Measurements from ENCODE around the gene RNF111. TPM values are rescaled to one million over a fixed set of nuclear protein-coding genes. Genes with fewer than 3 reads are reported as not detected.
"Not testable (repeated sequence)": the region's sequence is repeated elsewhere in the genome, so short reads cannot be mapped to it uniquely, and the experiment has no call there.

RNF111 gene
- total RNA-seq, 1 donor from 2014 or later, result 56.9 TPM

GRCh38 chr15:59000251-59000650 is 12.8 kb downstream of the RNF111 start:
- not testable (repeated sequence) for DNase-seq (ENCODE audit: low spot score)

GRCh38 chr15:59001946-59002345 is 14.5 kb downstream of the RNF111 start:
- DNase-seq (ENCODE audit: low spot score), result no peak

- DNase-seq (ENCODE audit: low spot score), result no peak
Measured at GRCh38 chr15:59002418-59002859, 15.0 kb downstream of the RNF111 start.

GRCh38 chr15:59005579-59005978 is 18.1 kb downstream of the RNF111 start:
- no peak for DNase-seq (ENCODE audit: low spot score)

GRCh38 chr15:59008086-59008485 is 20.6 kb downstream of the RNF111 start:
- no peak for DNase-seq (ENCODE audit: low spot score)

- no peak for DNase-seq (ENCODE audit: low spot score)
Measured at GRCh38 chr15:59011262-59011952, 23.9 kb downstream of the RNF111 start.

GRCh38 chr15:59013246-59013873 is 25.9 kb downstream of the RNF111 start:
- no peak for DNase-seq (ENCODE audit: low spot score)

- no peak for DNase-seq (ENCODE audit: low spot score)
Measured at GRCh38 chr15:59014068-59014467, 26.6 kb downstream of the RNF111 start.

GRCh38 chr15:59017449-59017848 is 30.0 kb downstream of the RNF111 start:
- DNase-seq (ENCODE audit: low spot score), result no peak

GRCh38 chr15:59018833-59019232 is 31.4 kb downstream of the RNF111 start:
- no peak for DNase-seq (ENCODE audit: low spot score)

- no peak for DNase-seq (ENCODE audit: low spot score)
Measured at GRCh38 chr15:59020322-59020721, 32.9 kb downstream of the RNF111 start.

GRCh38 chr15:59022188-59022587 is 34.7 kb downstream of the RNF111 start:
- DNase-seq (ENCODE audit: low spot score), result no peak

GRCh38 chr15:59026207-59026606 is 38.7 kb downstream of the RNF111 start:
- DNase-seq (ENCODE audit: low spot score), result no peak

GRCh38 chr15:59028387-59028955 is 41.0 kb downstream of the RNF111 start:
- DNase-seq (ENCODE audit: low spot score), result no peak

- DNase-seq (ENCODE audit: low spot score), result no peak
Measured at GRCh38 chr15:59029554-59029953, 42.1 kb downstream of the RNF111 start.

- DNase-seq (ENCODE audit: low spot score), result no peak
Measured at GRCh38 chr15:59035201-59035600, 47.7 kb downstream of the RNF111 start.

GRCh38 chr15:59039225-59039624 is 51.8 kb downstream of the RNF111 start:
- DNase-seq (ENCODE audit: low spot score), result no peak

GRCh38 chr15:59042041-59042440 is 54.6 kb downstream of the RNF111 start:
- DNase-seq (ENCODE audit: low spot score), result no peak

- no peak for DNase-seq (ENCODE audit: low spot score)
Measured at GRCh38 chr15:59048897-59049296, 61.4 kb downstream of the RNF111 start.

- no peak for DNase-seq (ENCODE audit: low spot score)
Measured at GRCh38 chr15:59051873-59052861, 64.7 kb downstream of the RNF111 start.

GRCh38 chr15:59052915-59053407 is 65.5 kb downstream of the RNF111 start:
- DNase-seq (ENCODE audit: low spot score), result no peak

GRCh38 chr15:59053482-59053881 is 66.0 kb downstream of the RNF111 start:
- DNase-seq (ENCODE audit: low spot score), result no peak
